Endodermal cell (in vitro differentiated cells): ENCODE data around the gene CYTH3. TPM values are rescaled to one million over a fixed set of nuclear protein-coding genes. Genes with fewer than 3 reads are reported as not detected.

ENCODE experiments used
- DNase-seq: peaks from one replicate; pipeline ENCODE4 v3.0.0-alpha.2; 2017
- H3K27ac ChIP-seq: 2 replicates; pipeline ENCODE4 v1.5.1; 2013; ENCODE audit warnings: mild to moderate bottlenecking, low read depth, low read length, moderate library complexity
- H3K27me3 ChIP-seq: 2 replicates; pipeline ENCODE4 v1.6.1; 2013; ENCODE audit warnings: mild to moderate bottlenecking, low read length, moderate library complexity; ENCODE audit not compliant: insufficient read depth, control insufficient read depth, poor library complexity, severe bottlenecking
- H3K36me3 ChIP-seq: 2 replicates; pipeline ENCODE4 v1.7.0; 2013; ENCODE audit warnings: mild to moderate bottlenecking, low read length, moderate library complexity; ENCODE audit not compliant: control insufficient read depth, insufficient read depth
- H3K4me1 ChIP-seq: one replicate; pipeline ENCODE4 v1.7.0; 2013; ENCODE audit warnings: low read length; ENCODE audit not compliant: control insufficient read depth, insufficient read depth
- H3K4me3 ChIP-seq: 2 replicates; pipeline ENCODE4 v1.5.1; 2013; ENCODE audit warnings: mild to moderate bottlenecking, low read length, moderate library complexity
- H3K9ac ChIP-seq: 2 replicates; pipeline ENCODE4 v1.6.1; 2013; ENCODE audit warnings: mild to moderate bottlenecking, low read length, moderate library complexity; ENCODE audit not compliant: poor library complexity, severe bottlenecking; ENCODE audit errors: extremely low read depth
- H3K9me3 ChIP-seq: 2 replicates; pipeline ENCODE4 v1.6.1; 2013; ENCODE audit warnings: mild to moderate bottlenecking, low read length, moderate library complexity; ENCODE audit not compliant: control insufficient read depth
- H3K27ac Mint-ChIP-seq: 2 replicates; pipeline ENCODE4 v1.8.0; 2020; ENCODE audit warnings: mixed read lengths
- H3K27me3 Mint-ChIP-seq: 2 replicates; pipeline ENCODE4 v1.8.0; 2021; ENCODE audit warnings: mild to moderate bottlenecking, mixed read lengths; ENCODE audit not compliant: insufficient read depth
- H3K36me3 Mint-ChIP-seq: 2 replicates; pipeline ENCODE4 v1.8.0; 2020; ENCODE audit warnings: low read depth, mixed read lengths
- H3K4me1 Mint-ChIP-seq: 2 replicates; pipeline ENCODE4 v1.8.0; 2020; ENCODE audit warnings: mixed read lengths
- H3K4me3 Mint-ChIP-seq: 2 replicates; pipeline ENCODE4 v1.8.0; 2020; ENCODE audit warnings: mild to moderate bottlenecking, moderate library complexity, mixed read lengths
- H3K9me3 Mint-ChIP-seq: 2 replicates; pipeline ENCODE4 v1.8.0; 2020; ENCODE audit warnings: mild to moderate bottlenecking, mixed read lengths
- WGBS, 2 experiments: methylation state at CpG; one replicate each; pipeline versions ENCODE4 v1.1.5 to v1.1.7; 2013; ENCODE audit warnings: missing lambda C conversion rate in 2 of 2, mixed read lengths in 1 of 2; ENCODE audit not compliant: insufficient coverage in 1 of 2, insufficient read length in 1 of 2; 5-methylcytosine and 5-hydroxymethylcytosine counted together
- total RNA-seq, 2 donors: library from RNA; stranded (reverse); fragmentation: NEBNext Ultra II Directional in 1 of 2; extraction: Animal tissue kit (Norgen Biotek cat#: 25700) in 1 of 2; gene quantifications; 2 replicates in 1 of 2; 3 replicates in 1 of 2; pipeline ENCODE4 v1.2.1, GENCODE V29; 2021
- TF ChIP-seq, protein P1 (sequence below): fragments of 200-600 bp; sonication (generic); conservative IDR thresholded peaks from 2 replicates; pipeline ENCODE4 v1.5.0; 2021; ENCODE audit warnings: antibody characterized with exemption, mild to moderate bottlenecking

Gene CYTH3
- total RNA-seq, 2 donors from 2014 or later = 10.6 to 10.8 TPM

DNA sequence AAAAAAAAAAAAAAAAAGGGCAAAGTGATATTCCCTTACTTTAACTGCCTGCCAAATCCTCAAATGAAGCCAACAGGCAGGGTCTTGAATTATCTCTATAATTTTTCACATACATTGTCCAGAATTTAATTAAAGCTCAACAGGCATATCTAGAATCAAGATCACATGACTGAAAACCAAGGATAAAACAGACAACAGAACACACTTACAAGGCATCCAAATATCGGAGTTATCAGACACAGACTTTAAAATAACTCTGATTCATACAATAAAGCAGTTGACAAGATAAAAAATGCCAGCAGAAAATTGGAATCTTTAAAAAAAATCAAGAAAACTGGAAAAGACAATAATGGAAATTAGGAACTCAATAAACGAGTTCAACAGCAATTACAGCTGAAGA, 10.7 kb downstream of the CYTH3 start:
- H3K4me1 ChIP-seq = no peaks in the 10 kb centered on the region

DNA sequence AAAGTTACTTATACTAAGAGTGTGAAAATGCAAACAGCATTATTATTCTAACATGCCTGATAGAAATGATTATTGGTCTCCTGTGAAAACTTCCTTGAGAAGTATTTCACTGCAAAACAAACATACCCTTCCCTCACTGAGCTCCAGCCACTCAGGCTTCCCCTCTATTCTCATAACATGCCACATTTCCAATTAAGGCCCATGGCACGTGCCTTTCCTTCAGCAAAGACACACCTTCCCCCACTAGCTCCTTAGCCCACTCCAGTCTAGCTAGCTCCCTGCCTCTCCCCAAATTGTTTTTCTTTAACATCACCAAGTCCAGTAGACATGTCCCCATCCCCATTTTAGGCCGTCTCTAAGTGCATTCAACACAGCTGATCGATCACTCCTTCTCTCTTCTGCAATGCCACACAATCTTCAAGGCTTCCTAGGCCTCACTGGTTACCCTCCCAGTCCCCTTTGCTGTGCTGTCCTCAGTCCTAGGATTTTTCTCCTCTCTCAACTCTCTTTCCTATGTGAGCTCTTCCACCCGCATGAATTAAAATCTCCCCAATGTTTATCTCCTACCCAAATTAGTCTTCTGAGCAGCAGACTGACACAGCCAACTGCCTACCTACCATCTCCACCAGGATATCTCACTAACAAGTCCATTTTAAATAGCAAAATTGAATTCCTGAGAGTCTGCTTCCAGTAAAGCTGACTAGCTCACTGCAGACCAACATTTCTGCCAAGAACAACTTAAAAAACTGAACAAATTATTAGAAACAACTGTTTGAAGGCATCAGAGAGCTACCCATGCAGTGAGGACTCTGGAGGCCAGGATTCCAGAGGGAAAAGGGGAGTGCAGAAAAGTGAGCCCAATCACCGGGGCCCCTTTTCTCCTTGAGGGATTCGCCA, 11.9 kb downstream of the CYTH3 start:
- no peaks in the 10 kb centered on the region for H3K36me3 ChIP-seq
- H3K4me1 Mint-ChIP-seq = peaks cover 23% of the 10 kb centered on the region
- TF ChIP-seq, protein P1, sequence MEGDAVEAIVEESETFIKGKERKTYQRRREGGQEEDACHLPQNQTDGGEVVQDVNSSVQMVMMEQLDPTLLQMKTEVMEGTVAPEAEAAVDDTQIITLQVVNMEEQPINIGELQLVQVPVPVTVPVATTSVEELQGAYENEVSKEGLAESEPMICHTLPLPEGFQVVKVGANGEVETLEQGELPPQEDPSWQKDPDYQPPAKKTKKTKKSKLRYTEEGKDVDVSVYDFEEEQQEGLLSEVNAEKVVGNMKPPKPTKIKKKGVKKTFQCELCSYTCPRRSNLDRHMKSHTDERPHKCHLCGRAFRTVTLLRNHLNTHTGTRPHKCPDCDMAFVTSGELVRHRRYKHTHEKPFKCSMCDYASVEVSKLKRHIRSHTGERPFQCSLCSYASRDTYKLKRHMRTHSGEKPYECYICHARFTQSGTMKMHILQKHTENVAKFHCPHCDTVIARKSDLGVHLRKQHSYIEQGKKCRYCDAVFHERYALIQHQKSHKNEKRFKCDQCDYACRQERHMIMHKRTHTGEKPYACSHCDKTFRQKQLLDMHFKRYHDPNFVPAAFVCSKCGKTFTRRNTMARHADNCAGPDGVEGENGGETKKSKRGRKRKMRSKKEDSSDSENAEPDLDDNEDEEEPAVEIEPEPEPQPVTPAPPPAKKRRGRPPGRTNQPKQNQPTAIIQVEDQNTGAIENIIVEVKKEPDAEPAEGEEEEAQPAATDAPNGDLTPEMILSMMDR = no peak
- H3K4me1 ChIP-seq = no peaks in the 10 kb centered on the region
- H3K4me3 Mint-ChIP-seq = no peak overlapping the region
- no peak for DNase-seq
- H3K9ac ChIP-seq = no peak overlapping the region
- no peaks in the 10 kb centered on the region for H3K9me3 Mint-ChIP-seq
- H3K27ac ChIP-seq = no peak overlapping the region
- H3K4me3 ChIP-seq = no peak overlapping the region
- no peaks in the 10 kb centered on the region for H3K9me3 ChIP-seq
- H3K27me3 ChIP-seq = peaks cover 98% of the 10 kb centered on the region
- WGBS, 2 experiments = 93 to 98% methylated on average over 4 to 6 of the region's 6 CpGs
- H3K27me3 Mint-ChIP-seq = peaks cover 88% of the 10 kb centered on the region
- no peak overlapping the region for H3K27ac Mint-ChIP-seq
- no peaks in the 10 kb centered on the region for H3K36me3 Mint-ChIP-seq

More for the DNA sequence above, 10.7 kb downstream of the CYTH3 start:
- no peaks in the 10 kb centered on the region for H3K9me3 ChIP-seq
- Mint-ChIP-seq H3K27me3 (peaks cover 88% of the 10 kb centered on the region), H3K9me3 (no peaks in the 10 kb centered on the region), H3K4me3 (no peak overlapping the region), H3K36me3 (no peaks in the 10 kb centered on the region), H3K27ac (no peak overlapping the region), H3K4me1 (peaks cover 19% of the 10 kb centered on the region)
- no peak overlapping the region for H3K4me3 ChIP-seq
- TF ChIP-seq, protein P1 = no peak
- H3K27me3 ChIP-seq = peaks cover 98% of the 10 kb centered on the region
- no peak for DNase-seq
- H3K9ac ChIP-seq = no peak overlapping the region
- H3K36me3 ChIP-seq = no peaks in the 10 kb centered on the region
- 97 to 100% methylated on average over 1 to 2 of the region's 2 CpGs for WGBS, 2 experiments
- H3K27ac ChIP-seq = no peak overlapping the region

DNA sequence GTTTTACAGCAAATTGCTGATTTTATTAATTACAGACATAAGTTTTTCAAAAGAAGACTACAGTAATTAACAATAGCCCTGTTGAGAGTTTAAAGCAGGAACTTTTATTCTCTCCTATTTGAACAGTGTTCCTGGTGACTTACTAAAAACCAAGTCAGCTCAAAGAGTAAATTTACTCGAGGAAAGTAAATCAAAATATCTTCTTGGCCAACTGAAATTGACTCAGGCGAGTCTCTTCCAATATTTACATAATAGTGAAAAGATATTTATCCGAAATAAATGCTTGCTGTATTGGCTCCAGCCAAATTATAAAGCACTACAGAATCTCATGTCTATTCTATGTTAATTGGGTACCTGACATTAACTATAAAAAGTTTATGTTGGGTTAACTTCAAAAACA, 13.2 kb downstream of the CYTH3 start:
- Mint-ChIP-seq H3K4me3 (no peak overlapping the region), H3K36me3 (no peaks in the 10 kb centered on the region), H3K9me3 (no peaks in the 10 kb centered on the region), H3K27ac (no peak overlapping the region), H3K4me1 (peaks cover 23% of the 10 kb centered on the region), H3K27me3 (peaks cover 95% of the 10 kb centered on the region)
- Histone ChIP-seq H3K27ac (no peak overlapping the region), H3K36me3 (no peaks in the 10 kb centered on the region), H3K27me3 (peaks cover 99% of the 10 kb centered on the region), H3K4me3 (no peak overlapping the region), H3K9ac (no peak overlapping the region), H3K4me1 (no peaks in the 10 kb centered on the region), H3K9me3 (no peaks in the 10 kb centered on the region)
- WGBS, 2 experiments = 100% methylated on average over 1 of the region's 3 CpGs
- no peak for DNase-seq
- TF ChIP-seq, protein P1 = no peak
